Thoracic aorta (tissue), 2 donors: ENCODE results near the gene PPP1R11. TPM values are rescaled to one million over a fixed set of nuclear protein-coding genes. Genes with fewer than 3 reads are reported as not detected.
A peak's percentile ranks its signal among the peaks of the same experiment; 100 is the strongest.

ENCODE experiments used
- ATAC-seq: fragments of 150-250 bp; one replicate; pipeline ENCODE4 v1.8.0; 2017; ENCODE audit warnings: low read depth; ENCODE audit not compliant: insufficient number of reproducible peaks, low FRiP score
- DNase-seq: peaks from one replicate; pipeline ENCODE4 v3.0.0-alpha.2; 2020; ENCODE audit warnings: low spot score
- H3K27ac ChIP-seq, 2 donors: fragments of 200-600 bp; sonication (generic); 1 replicate in 1 of 2; 2 replicates in 1 of 2; pipeline ENCODE4 v1.5.1; 2016; ENCODE audit warnings: mild to moderate bottlenecking in 2 of 2, moderate library complexity in 2 of 2
- H3K27me3 ChIP-seq: fragments of 200-600 bp; sonication (generic); replicated peaks from 2 replicates; pipeline ENCODE4 v1.6.0; 2016; ENCODE audit warnings: mild to moderate bottlenecking; ENCODE audit not compliant: insufficient read depth
- H3K36me3 ChIP-seq: fragments of 200-600 bp; sonication (generic); one replicate; pipeline ENCODE4 v1.5.1; 2016
- H3K4me1 ChIP-seq, 2 donors: fragments of 200-600 bp; sonication (generic); 1 replicate in 1 of 2; 2 replicates in 1 of 2; pipeline versions ENCODE4 v1.5.1 to v1.6.0; 2016; ENCODE audit warnings: low read depth in 2 of 2, mild to moderate bottlenecking in 1 of 2; ENCODE audit not compliant: control insufficient read depth in 1 of 2
- H3K4me3 ChIP-seq: fragments of 200-600 bp; sonication (generic); 2 replicates; pipeline ENCODE4 v1.5.1; 2016; ENCODE audit warnings: mild to moderate bottlenecking
- H3K9me3 ChIP-seq: fragments of 200-600 bp; sonication (generic); 2 replicates; pipeline ENCODE4 v1.5.1; 2016
- CTCF ChIP-seq: fragments of 200-600 bp; sonication (generic); IDR thresholded peaks from one replicate; pipeline ENCODE4 v1.5.1; 2019; ENCODE audit warnings: antibody characterized with exemption
- total RNA-seq, 2 donors: library from RNA; depleted of rRNA; stranded (reverse); fragments of >200 nt; gene quantifications; one replicate each; pipeline versions ENCODE4 v1.1.0 to v1.2.3, GENCODE V29; 2016

PPP1R11 gene
- total RNA-seq, 2 donors from 2014 or later, result 25.2 to 45.5 TPM

GRCh38 chr6:30044630-30045029 lies 22.4 kb upstream of the PPP1R11 start:
- Histone ChIP-seq H3K27ac (no peak overlapping the region), H3K4me1 (no peaks in the 10 kb centered on the region), H3K36me3 (no peaks in the 10 kb centered on the region), H3K9me3 (no peaks in the 10 kb centered on the region), H3K4me3 (no peak overlapping the region), H3K27me3 (no peaks in the 10 kb centered on the region)
- TF ChIP-seq CTCF, result no peak
- DNase-seq (no peak), ATAC-seq (no peak)

GRCh38 chr6:30047220-30047619 lies 19.8 kb upstream of the PPP1R11 start:
- Histone ChIP-seq H3K27me3 (no peaks in the 10 kb centered on the region), H3K36me3 (no peaks in the 10 kb centered on the region), H3K27ac (no peak overlapping the region), H3K4me1 (no peaks in the 10 kb centered on the region), H3K4me3 (no peak overlapping the region), H3K9me3 (no peaks in the 10 kb centered on the region)
- DNase-seq, result no peak
- no peak for TF ChIP-seq CTCF
- ATAC-seq, result no peak

- H3K36me3 ChIP-seq, result peaks cover 4% of the 10 kb centered on the region
- H3K27ac ChIP-seq, result no peak overlapping the region
- no peaks in the 10 kb centered on the region for H3K4me1 ChIP-seq
- no peak for DNase-seq
- no peak overlapping the region for H3K4me3 ChIP-seq
- no peak for TF ChIP-seq CTCF
- H3K27me3 ChIP-seq, result no peaks in the 10 kb centered on the region
- no peak for ATAC-seq
- H3K9me3 ChIP-seq, result no peaks in the 10 kb centered on the region
Observed at GRCh38 chr6:30053682-30054081, 13.3 kb upstream of the PPP1R11 start.

- no peaks in the 10 kb centered on the region for H3K27me3 ChIP-seq
- H3K9me3 ChIP-seq, result no peaks in the 10 kb centered on the region
- H3K36me3 ChIP-seq, result peaks cover 4% of the 10 kb centered on the region
- ATAC-seq (no peak), DNase-seq (no peak)
- no peak for TF ChIP-seq CTCF
- H3K27ac ChIP-seq, result no peak overlapping the region
- peaks cover 6 to 11% of the 10 kb centered on the region in 2 donors for H3K4me1 ChIP-seq
- no peak overlapping the region for H3K4me3 ChIP-seq
Observed at GRCh38 chr6:30055513-30055912, 11.5 kb upstream of the PPP1R11 start.

GRCh38 chr6:30060606-30061091 lies 6.3 kb upstream of the PPP1R11 start:
- no peak for TF ChIP-seq CTCF
- Histone ChIP-seq H3K36me3 (peaks cover under 1% of the 10 kb centered on the region), H3K27me3 (no peaks in the 10 kb centered on the region), H3K9me3 (no peaks in the 10 kb centered on the region), H3K4me3 (peak overlapping the region; percentile 97), H3K4me1 (peaks cover 8 to 25% of the 10 kb centered on the region in 2 donors), H3K27ac (peak overlapping the region; percentile 86 to 96)
- ATAC-seq (peak; percentile 14), DNase-seq (no peak)
